Astrocyte (in vitro differentiated cells and primary cell): ENCODE data around the gene UBTD1.

Experiments used
- EZH2 ChIP-seq: IDR thresholded peaks from 2 replicates; pipeline ENCODE4 v1.6.1; 2012; ENCODE audit warnings: mild to moderate bottlenecking, low read length, inconsistent platforms; ENCODE audit not compliant: insufficient read depth
- TF ChIP-seq, protein P1 (sequence below): IDR thresholded peaks from 2 replicates; pipeline ENCODE4 v1.5.1; 2011; ENCODE audit warnings: low read depth, mild to moderate bottlenecking, inconsistent platforms, low read length, moderate library complexity; ENCODE audit not compliant: insufficient read depth

DNA sequence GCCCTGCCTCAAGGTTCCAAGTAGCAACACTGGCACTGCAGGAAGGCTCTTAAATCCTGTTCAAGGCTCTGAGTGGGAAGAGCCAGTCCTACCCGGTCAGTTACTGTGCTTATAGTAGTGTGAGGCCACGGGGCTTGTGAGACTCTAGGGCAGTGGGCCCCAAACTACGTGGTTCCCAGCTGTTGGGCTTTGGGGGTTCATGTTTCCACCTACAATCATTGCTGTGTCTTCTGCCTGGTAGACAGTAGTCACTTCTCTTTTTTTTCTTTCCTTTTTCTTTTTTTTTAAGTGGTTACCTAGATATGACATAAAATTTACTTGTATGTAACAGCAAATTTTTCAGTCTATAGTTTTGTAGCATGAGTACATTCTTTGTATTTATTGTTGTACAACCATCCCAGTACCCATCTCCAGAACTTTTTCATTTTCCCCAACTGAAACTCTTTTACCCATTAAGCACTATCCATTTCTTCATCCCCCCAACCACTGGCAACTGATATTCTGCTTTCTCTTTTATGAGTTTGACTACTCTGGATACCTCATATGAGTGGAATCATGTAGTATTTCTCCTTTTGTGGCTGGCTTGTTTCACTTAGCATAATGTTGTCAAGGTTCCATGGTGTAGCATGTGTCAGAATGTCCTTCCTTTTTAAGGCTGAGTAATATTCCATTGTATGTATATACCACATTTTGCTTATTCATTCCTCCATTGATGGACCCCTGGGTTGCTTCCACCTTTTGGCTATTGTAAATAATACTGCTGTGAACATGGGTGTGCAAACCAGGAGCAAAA, 7.7 kb downstream of the UBTD1 start:
- TF ChIP-seq, protein P1, sequence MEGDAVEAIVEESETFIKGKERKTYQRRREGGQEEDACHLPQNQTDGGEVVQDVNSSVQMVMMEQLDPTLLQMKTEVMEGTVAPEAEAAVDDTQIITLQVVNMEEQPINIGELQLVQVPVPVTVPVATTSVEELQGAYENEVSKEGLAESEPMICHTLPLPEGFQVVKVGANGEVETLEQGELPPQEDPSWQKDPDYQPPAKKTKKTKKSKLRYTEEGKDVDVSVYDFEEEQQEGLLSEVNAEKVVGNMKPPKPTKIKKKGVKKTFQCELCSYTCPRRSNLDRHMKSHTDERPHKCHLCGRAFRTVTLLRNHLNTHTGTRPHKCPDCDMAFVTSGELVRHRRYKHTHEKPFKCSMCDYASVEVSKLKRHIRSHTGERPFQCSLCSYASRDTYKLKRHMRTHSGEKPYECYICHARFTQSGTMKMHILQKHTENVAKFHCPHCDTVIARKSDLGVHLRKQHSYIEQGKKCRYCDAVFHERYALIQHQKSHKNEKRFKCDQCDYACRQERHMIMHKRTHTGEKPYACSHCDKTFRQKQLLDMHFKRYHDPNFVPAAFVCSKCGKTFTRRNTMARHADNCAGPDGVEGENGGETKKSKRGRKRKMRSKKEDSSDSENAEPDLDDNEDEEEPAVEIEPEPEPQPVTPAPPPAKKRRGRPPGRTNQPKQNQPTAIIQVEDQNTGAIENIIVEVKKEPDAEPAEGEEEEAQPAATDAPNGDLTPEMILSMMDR = no peak
- TF ChIP-seq EZH2 = no peak
